Lower leg skin (tissue), 3 donors: Measurements from ENCODE around the gene TMPRSS5.

Source experiments
- CTCF ChIP-seq, 3 donors: fragments of 450-650 bp; IDR thresholded peaks; one replicate each; pipeline ENCODE4 v1.5.1; 2016; ENCODE audit warnings: antibody characterized with exemption in 3 of 3, mild to moderate bottlenecking in 3 of 3, moderate library complexity in 2 of 3
- POLR2A ChIP-seq, 2 donors: fragments of 450-650 bp; IDR thresholded peaks; one replicate each; pipeline ENCODE4 v1.6.1; 2016 to 2017; ENCODE audit warnings: antibody characterized with exemption in 2 of 2, mild to moderate bottlenecking in 1 of 2, moderate library complexity in 1 of 2

DNA sequence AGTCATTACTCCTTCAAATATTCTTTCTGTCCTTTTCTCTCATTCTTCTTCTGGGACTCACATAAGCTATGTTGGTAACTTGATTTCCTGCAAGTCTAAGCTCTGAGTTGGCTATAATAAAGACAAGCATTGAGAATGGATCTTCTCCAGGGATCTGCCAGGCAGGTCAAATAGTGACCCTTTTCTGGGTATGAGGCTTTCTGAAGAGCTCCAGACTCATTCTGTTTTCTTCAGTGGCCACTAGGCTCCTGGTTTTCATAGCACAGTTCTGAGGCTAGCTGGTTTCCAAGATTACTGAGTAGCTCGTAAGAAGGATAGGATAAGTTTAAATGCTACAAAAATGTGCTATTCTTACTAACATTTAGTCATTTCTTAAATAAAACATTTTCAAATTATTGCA is 38.3 kb downstream of the TMPRSS5 start:
- TF ChIP-seq CTCF (IDR thresholded peaks at IDR 0.05) (no peak), POLR2A (IDR thresholded peaks at IDR 0.05) (no peak)
